Measurements from ENCODE around the gene RXRG.

The RXRG gene

DNA sequence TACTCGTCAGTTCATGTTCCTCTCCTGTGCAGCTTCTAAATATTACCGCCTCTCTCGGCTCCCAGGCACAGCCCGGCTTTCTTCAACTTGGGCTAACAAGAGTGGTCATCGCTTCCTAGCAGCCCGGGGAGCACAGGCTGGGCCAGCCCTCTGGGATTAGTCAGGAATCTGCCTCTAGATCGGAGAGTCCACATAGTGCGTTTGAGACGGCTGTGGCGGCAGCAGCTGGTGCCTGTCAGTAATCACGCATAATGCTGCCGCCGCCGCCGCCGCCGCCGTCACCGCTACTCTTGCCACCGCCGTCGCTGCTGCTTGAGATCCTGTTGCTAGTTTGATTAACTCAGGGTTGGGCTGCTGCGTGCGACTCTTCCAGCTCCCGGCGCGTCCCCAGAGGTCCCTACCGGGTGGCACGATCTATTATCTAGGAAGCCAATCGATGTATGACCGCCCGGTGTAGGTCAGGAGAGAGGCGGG lies at the start of gene RXRG:
Gene RXRG, minus strand, starts transcription at position 230 of the 474 bp plus-strand sequence. CDS start 233 bp downstream, outside the sequence.
- Histone ChIP-seq H3K27me3 (ENCODE audit: control insufficient read depth, insufficient read depth, low read length) (peaks cover 41% of the 10 kb centered on the region), H3K9me3 (ENCODE audit: control insufficient read depth, low read length) (no peaks in the 10 kb centered on the region), H3K36me3 (ENCODE audit: control insufficient read depth, insufficient read depth, low read length) (no peaks in the 10 kb centered on the region), H3K4me1 (ENCODE audit: control insufficient read depth, insufficient read depth, low read length) (no peaks in the 10 kb centered on the region), H3K9ac (ENCODE audit: low read length) (no peak within 1 kb of the TSS), H3K4me3 (ENCODE audit: low read length) (no peak within 1 kb of the TSS)

GRCh38 chr1:165492845-165493373 lies 48.0 kb upstream of the RXRG start:
- no peaks in the 10 kb centered on the region for H3K27me3 ChIP-seq (ENCODE audit: control insufficient read depth, insufficient read depth, low read length)

GRCh38 chr1:165490175-165490574 lies 45.2 kb upstream of the RXRG start:
- no peaks in the 10 kb centered on the region for H3K4me1 ChIP-seq (ENCODE audit: control insufficient read depth, insufficient read depth, low read length)
- no peaks in the 10 kb centered on the region for H3K36me3 ChIP-seq (ENCODE audit: control insufficient read depth, insufficient read depth, low read length)
- no peak overlapping the region for H3K9ac ChIP-seq (ENCODE audit: low read length)
- no peaks in the 10 kb centered on the region for H3K27me3 ChIP-seq (ENCODE audit: control insufficient read depth, insufficient read depth, low read length)
- H3K9me3 ChIP-seq (ENCODE audit: control insufficient read depth, low read length), result no peaks in the 10 kb centered on the region
- H3K4me3 ChIP-seq (ENCODE audit: low read length), result no peak overlapping the region

More at GRCh38 chr1:165492845-165493373, 48.0 kb upstream of the RXRG start:
- no peak overlapping the region for H3K4me3 ChIP-seq (ENCODE audit: low read length)
- H3K4me1 ChIP-seq (ENCODE audit: control insufficient read depth, insufficient read depth, low read length), result no peaks in the 10 kb centered on the region
- H3K9me3 ChIP-seq (ENCODE audit: control insufficient read depth, low read length), result no peaks in the 10 kb centered on the region
- H3K9ac ChIP-seq (ENCODE audit: low read length), result no peak overlapping the region
- H3K36me3 ChIP-seq (ENCODE audit: control insufficient read depth, insufficient read depth, low read length), result no peaks in the 10 kb centered on the region

- Histone ChIP-seq H3K4me1 (ENCODE audit: control insufficient read depth, insufficient read depth, low read length) (no peaks in the 10 kb centered on the region), H3K36me3 (ENCODE audit: control insufficient read depth, insufficient read depth, low read length) (no peaks in the 10 kb centered on the region), H3K27me3 (ENCODE audit: control insufficient read depth, insufficient read depth, low read length) (peaks cover 3% of the 10 kb centered on the region), H3K9me3 (ENCODE audit: control insufficient read depth, low read length) (no peaks in the 10 kb centered on the region), H3K9ac (ENCODE audit: low read length) (no peak overlapping the region), H3K4me3 (ENCODE audit: low read length) (no peak overlapping the region)
Measured at GRCh38 chr1:165487921-165488320, 43.0 kb upstream of the RXRG start.

DNA sequence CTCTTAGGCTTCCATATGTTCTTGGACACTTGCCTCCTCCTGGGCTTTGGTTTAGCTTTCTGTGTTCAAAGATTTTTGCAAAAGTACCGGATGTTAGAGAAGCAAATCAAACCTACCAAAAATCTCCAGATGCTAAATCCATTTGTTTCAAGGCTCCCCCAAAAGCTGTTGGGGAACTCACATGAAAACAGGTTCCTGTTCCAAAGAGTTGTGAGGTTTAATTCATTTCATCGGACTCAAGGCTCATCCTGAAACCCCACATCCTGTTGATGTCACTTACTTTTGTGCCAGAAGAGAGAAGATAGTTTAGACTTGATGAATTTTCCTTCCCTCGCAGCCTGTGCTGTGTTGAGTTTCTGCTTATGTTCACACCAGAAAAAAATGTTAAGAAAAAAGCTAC lies 41.7 kb upstream of the RXRG start:
- Histone ChIP-seq H3K4me1 (ENCODE audit: control insufficient read depth, insufficient read depth, low read length) (no peaks in the 10 kb centered on the region), H3K27me3 (ENCODE audit: control insufficient read depth, insufficient read depth, low read length) (peaks cover 3% of the 10 kb centered on the region), H3K9ac (ENCODE audit: low read length) (no peak overlapping the region), H3K36me3 (ENCODE audit: control insufficient read depth, insufficient read depth, low read length) (no peaks in the 10 kb centered on the region), H3K9me3 (ENCODE audit: control insufficient read depth, low read length) (no peaks in the 10 kb centered on the region), H3K4me3 (ENCODE audit: low read length) (no peak overlapping the region)

DNA sequence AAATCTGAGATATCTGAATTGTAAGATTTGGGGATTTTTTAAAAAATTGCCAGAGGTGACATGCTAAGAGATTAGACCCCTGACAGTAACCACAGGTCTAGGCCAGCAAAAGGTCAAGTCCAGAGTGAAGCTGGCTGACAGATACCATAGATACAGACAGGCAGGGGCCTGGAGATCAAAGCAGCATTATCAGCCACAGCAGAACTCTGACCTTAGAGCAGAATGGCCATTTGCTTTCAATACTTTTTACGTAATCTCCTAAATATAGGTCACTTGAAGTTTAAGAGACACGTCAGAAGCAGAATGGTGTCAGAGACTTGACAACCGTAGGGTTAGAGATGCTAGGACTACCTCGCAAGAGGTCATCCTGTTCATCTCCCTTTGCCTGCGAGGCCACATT lies 40.8 kb upstream of the RXRG start:
- H3K36me3 ChIP-seq (ENCODE audit: control insufficient read depth, insufficient read depth, low read length), result no peaks in the 10 kb centered on the region
- H3K9me3 ChIP-seq (ENCODE audit: control insufficient read depth, low read length), result no peaks in the 10 kb centered on the region
- no peaks in the 10 kb centered on the region for H3K4me1 ChIP-seq (ENCODE audit: control insufficient read depth, insufficient read depth, low read length)
- no peak overlapping the region for H3K9ac ChIP-seq (ENCODE audit: low read length)
- H3K4me3 ChIP-seq (ENCODE audit: low read length), result no peak overlapping the region
- H3K27me3 ChIP-seq (ENCODE audit: control insufficient read depth, insufficient read depth, low read length), result peaks cover 3% of the 10 kb centered on the region

DNA sequence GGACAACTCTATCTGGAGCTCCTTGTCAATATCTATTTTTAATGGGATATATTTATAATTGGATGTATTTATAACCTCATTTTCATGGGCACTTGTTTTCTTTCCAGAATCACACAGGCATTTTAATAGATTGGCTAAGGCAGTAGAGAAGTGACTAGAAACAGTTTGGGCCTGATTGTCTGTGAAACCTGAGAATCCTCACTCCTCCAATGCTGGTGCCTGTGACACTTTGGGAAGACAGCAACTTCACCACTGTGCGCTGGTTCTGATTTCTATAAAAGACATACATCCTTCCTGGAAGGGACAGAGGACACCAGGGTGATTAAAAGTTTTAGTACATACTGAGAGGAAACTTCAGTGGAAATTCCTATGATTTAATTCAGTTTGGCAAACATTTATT lies 39.6 kb upstream of the RXRG start:
- H3K4me1 ChIP-seq (ENCODE audit: control insufficient read depth, insufficient read depth, low read length), result no peaks in the 10 kb centered on the region
- no peaks in the 10 kb centered on the region for H3K9me3 ChIP-seq (ENCODE audit: control insufficient read depth, low read length)
- no peak overlapping the region for H3K9ac ChIP-seq (ENCODE audit: low read length)
- H3K27me3 ChIP-seq (ENCODE audit: control insufficient read depth, insufficient read depth, low read length), result peaks cover 3% of the 10 kb centered on the region
- H3K4me3 ChIP-seq (ENCODE audit: low read length), result no peak overlapping the region
- H3K36me3 ChIP-seq (ENCODE audit: control insufficient read depth, insufficient read depth, low read length), result no peaks in the 10 kb centered on the region

DNA sequence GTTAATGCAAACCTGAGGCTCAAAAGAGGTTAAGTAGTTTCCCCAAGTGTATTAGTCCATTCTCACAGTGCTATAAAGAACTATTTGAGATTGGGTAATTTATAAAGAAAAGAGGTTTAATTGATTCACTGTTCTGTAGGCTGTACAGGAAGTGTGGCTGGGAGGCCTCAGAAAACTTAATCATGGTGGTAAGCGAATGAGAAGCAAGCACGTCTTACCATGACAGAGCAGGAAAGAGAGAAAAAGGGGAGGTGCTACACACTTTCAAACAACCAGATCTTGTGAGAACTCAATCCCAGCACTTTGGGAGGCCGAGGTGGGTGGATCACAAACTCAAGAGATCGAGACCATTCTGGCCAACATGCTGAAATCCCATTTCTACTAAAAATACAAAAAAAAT lies 38.5 kb upstream of the RXRG start:
- no peaks in the 10 kb centered on the region for H3K9me3 ChIP-seq (ENCODE audit: control insufficient read depth, low read length)
- peaks cover 3% of the 10 kb centered on the region for H3K27me3 ChIP-seq (ENCODE audit: control insufficient read depth, insufficient read depth, low read length)
- H3K36me3 ChIP-seq (ENCODE audit: control insufficient read depth, insufficient read depth, low read length), result no peaks in the 10 kb centered on the region
- no peak overlapping the region for H3K4me3 ChIP-seq (ENCODE audit: low read length)
- no peaks in the 10 kb centered on the region for H3K4me1 ChIP-seq (ENCODE audit: control insufficient read depth, insufficient read depth, low read length)
- no peak overlapping the region for H3K9ac ChIP-seq (ENCODE audit: low read length)

GRCh38 chr1:165481820-165482532 lies 37.0 kb upstream of the RXRG start:
- Histone ChIP-seq H3K9me3 (ENCODE audit: control insufficient read depth, low read length) (no peaks in the 10 kb centered on the region), H3K27me3 (ENCODE audit: control insufficient read depth, insufficient read depth, low read length) (peaks cover 3% of the 10 kb centered on the region), H3K36me3 (ENCODE audit: control insufficient read depth, insufficient read depth, low read length) (no peaks in the 10 kb centered on the region), H3K4me1 (ENCODE audit: control insufficient read depth, insufficient read depth, low read length) (no peaks in the 10 kb centered on the region), H3K4me3 (ENCODE audit: low read length) (no peak overlapping the region), H3K9ac (ENCODE audit: low read length) (no peak overlapping the region)

DNA sequence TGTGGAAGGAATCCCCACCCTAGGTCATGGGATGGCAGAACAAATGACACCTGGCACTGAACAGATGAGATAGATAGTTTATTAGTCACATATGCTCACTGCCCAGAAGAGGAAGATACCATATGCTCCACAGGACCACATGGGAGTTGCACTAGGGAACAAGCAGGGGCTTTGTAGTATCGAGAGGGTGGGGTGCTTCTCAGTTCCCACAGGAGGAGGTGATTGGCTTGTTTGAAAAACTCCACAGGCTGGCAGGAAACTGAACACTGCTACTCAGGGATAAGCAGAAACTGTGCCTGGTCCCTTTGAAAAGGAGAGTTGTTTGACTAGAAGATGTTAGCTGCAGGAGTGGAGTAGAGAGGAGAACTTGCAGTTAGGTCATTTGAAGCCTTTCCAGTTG lies 31.9 kb upstream of the RXRG start:
- Histone ChIP-seq H3K9ac (ENCODE audit: low read length) (no peak overlapping the region), H3K9me3 (ENCODE audit: control insufficient read depth, low read length) (no peaks in the 10 kb centered on the region), H3K27me3 (ENCODE audit: control insufficient read depth, insufficient read depth, low read length) (no peaks in the 10 kb centered on the region), H3K36me3 (ENCODE audit: control insufficient read depth, insufficient read depth, low read length) (no peaks in the 10 kb centered on the region), H3K4me3 (ENCODE audit: low read length) (no peak overlapping the region), H3K4me1 (ENCODE audit: control insufficient read depth, insufficient read depth, low read length) (no peaks in the 10 kb centered on the region)

GRCh38 chr1:165474196-165474595 lies 29.3 kb upstream of the RXRG start:
- Histone ChIP-seq H3K4me3 (ENCODE audit: low read length) (no peak overlapping the region), H3K27me3 (ENCODE audit: control insufficient read depth, insufficient read depth, low read length) (no peaks in the 10 kb centered on the region), H3K9ac (ENCODE audit: low read length) (no peak overlapping the region), H3K36me3 (ENCODE audit: control insufficient read depth, insufficient read depth, low read length) (no peaks in the 10 kb centered on the region), H3K9me3 (ENCODE audit: control insufficient read depth, low read length) (no peaks in the 10 kb centered on the region), H3K4me1 (ENCODE audit: control insufficient read depth, insufficient read depth, low read length) (no peaks in the 10 kb centered on the region)

DNA sequence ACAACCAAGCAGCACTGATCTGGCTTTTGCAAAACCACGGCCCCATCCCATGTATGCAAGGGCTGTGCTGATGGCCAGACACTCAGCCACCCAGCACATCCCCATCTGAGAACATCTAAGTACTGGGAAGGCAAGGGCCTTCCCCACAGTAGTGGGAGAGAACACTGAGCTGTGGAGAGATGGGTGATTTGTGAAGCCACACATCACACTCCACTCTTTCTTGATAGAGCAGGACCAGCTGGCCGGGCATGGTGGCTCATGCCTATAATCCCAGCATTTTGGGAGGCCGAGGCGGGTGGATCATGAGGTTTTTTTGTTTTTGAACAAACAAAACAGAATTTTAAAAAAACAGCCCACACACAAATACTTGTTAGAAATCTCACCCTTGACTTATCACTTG lies 28.2 kb upstream of the RXRG start:
- H3K36me3 ChIP-seq (ENCODE audit: control insufficient read depth, insufficient read depth, low read length), result no peaks in the 10 kb centered on the region
- no peak overlapping the region for H3K4me3 ChIP-seq (ENCODE audit: low read length)
- H3K9ac ChIP-seq (ENCODE audit: low read length), result no peak overlapping the region
- no peaks in the 10 kb centered on the region for H3K9me3 ChIP-seq (ENCODE audit: control insufficient read depth, low read length)
- no peaks in the 10 kb centered on the region for H3K27me3 ChIP-seq (ENCODE audit: control insufficient read depth, insufficient read depth, low read length)
- H3K4me1 ChIP-seq (ENCODE audit: control insufficient read depth, insufficient read depth, low read length), result no peaks in the 10 kb centered on the region
